ENCODE data around the gene SRRM5.
"Not testable (repeated sequence)": the region's sequence is repeated elsewhere in the genome, so short reads cannot be mapped to it uniquely, and the experiment has no call there.

The SRRM5 gene

DNA sequence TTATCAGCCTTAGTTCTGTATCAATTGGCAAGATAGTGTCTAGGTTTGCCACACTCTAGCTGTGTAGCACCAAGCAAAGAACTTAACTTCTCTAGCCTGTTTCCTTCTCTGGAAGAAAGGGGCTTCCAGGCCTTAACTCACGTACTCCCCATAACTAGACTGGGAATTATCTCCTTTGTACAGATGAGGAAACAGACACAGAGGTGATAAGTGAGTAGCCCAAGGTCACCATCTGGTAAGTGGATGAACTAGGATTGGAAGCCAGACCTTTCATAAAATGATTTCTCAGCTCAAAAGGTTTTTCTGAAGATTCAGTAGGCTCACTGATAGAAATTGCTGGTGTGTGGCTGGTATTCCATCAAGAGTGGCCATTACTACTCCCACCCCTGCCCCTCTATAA lies 4.4 kb downstream of the SRRM5 start:
- DNase-seq (ENCODE audit: low spot score) = no peak

DNA sequence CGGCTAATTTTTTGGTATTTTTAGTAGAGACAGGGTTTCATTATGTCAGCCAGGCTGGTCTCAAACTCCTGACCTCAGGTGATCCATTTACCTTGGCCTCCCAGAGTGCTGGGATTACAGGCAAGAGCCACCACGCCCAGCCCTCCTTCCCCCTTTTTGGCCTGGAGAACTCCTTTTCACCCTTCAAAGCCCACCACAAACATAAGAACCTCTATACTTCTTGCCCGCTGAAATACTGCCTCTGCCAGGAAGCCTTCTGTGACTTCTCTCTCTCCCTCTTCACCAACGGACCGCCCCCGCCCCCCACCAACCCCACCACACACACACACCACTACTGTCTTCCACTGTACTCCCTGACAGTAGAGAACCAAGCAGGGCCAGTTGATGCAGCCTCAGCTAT lies 5.1 kb downstream of the SRRM5 start:
- no peak for DNase-seq (ENCODE audit: low spot score)

DNA sequence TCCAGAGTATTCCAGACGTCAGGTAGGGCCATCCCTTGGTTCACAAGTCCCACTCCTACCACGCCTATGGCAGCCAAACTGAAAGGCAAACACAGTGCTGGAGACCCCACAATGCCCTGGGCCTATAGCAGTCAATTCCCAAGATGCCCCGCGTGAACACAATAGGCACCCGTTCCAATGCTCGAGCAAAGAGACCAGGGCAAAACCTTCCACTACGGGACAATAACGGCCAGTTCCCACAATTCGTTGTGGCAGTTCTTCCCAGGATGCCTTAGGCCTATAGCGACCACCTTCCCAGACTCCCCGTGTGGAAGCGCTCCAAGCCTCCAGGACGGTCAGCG lies 7.0 kb downstream of the SRRM5 start:
- DNase-seq (ENCODE audit: low spot score) = peak; percentile 43

DNA sequence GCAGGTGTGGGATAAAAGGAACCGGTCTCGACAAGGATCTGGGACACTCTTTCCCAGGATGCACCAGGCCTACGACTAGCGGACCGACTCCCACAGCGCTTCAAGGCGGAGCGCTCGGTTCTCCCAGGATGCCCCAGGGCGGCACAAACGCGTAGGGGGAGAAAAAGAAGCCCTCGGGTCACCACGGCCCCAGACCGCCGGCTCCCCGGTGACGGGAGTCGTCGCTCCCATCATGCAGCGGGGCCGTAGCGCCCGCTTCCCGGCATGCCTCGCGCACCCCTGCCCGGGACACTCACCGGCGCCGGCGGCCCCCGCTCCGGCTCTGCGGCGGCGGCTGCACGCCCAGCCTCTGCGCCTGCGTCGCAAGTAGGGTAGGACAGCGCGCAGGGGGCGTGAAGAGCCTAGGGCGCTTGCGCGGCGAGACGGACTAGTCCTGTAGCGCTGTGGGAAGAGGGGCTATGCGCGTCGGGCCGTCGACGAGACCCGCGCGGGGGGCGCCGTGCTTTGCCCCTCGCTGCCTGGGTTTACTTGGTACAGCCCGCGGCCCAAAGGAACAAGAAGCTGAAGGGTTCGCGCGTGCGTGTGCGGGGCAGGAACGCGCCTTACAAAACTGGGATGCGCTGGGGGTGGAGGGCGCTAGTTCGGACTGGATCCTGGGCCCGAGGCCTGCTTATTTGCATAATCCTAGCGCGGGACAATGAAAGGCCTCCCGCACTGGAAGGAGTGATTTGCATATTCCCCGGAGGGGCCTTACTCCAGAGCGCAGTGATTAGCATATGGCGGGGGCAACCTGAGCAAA lies 7.6 kb downstream of the SRRM5 start, which contains the start of gene ZNF428:
TSS of gene ZNF428 (minus strand) at position 368 of the 799 bp plus-strand sequence. CDS start 5,325 bp downstream, outside the sequence.
- peak; percentile 88 for DNase-seq (ENCODE audit: low spot score)

DNA sequence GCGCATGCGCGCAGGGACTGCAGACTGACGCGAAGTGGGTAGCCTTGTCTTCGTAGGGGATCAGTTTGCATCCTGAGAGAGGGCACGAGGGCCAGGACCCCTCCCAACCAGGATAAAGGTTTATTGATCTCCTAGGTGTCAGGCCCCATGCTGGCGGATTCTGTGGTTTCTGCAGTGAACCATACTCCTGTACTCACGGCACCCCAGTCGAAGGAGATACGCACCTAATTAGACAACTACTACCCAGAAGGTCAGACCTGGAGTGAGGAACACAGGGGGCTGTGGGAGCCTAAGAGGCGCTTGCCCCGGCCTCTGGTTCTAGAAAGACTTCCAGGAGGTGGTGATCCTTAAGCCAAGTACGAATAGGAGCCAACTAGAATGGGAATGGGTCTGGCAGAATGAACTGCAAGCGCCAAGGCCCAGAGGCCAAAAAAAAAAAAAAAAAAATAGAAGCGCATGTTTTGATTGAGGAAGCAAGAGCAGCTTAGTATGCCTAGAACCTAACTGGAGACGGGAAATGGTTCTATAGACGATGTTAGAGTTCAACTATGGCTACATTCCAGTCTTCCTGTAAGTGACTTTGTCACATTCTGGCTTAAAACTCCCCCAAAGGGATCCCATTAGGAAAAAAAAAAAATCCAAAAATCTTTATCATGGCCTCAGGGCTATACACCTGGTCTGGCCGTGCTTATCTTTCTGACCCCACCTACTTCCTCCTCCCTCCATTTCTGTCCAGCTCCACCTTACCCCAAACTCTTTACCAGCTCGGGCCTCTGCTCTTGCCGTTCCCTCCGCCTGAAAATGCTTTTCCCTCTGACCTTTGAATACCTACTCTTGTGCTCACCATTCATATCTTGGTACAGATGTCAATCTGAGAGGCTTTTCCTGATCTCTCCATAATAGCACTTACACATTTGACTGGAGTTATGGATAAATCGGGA lies 8.4 kb downstream of the SRRM5 start:
- no peak for DNase-seq (ENCODE audit: low spot score)

DNA sequence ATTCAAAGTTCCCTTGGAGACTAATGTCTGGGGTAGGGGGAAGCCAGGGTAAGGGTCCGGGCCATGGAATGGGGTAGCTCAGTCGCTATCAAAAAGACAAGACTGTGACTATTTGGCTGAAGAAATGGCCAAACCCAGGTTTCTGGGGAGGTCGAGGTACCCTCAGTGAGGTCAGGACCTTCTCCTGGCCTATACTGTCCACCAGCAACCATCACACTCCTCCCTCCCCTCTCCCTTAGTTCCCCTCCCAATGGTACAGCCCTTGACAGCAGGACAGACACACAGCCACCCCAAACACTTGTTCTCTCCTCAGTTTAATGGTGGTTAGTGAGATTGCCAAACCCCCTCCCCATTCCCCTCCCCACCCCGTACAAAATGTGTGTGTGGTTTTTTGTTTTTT lies 10.2 kb downstream of the SRRM5 start:
- DNase-seq (ENCODE audit: low spot score) = no peak

DNA sequence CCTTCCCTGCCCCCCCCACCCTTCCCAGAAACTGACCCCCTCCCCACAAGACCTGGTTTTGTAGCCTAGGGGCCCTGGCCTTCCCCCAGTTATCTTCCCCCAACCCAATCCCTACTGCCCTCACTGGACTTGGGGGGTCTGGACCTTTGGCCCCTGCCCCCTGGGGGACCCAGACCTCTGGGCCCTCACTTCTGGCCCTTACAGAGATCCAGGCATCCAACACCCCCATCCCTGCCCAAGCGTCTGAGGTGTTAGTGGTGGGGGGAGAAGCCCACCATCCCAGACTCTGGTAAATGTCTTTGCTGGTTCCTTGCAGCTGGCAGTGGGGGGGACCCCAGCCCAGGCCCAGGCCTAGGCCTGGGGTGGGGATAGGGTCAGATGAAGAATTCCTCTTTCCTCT lies 11.1 kb downstream of the SRRM5 start:
- DNase-seq (ENCODE audit: low spot score) = no peak

DNA sequence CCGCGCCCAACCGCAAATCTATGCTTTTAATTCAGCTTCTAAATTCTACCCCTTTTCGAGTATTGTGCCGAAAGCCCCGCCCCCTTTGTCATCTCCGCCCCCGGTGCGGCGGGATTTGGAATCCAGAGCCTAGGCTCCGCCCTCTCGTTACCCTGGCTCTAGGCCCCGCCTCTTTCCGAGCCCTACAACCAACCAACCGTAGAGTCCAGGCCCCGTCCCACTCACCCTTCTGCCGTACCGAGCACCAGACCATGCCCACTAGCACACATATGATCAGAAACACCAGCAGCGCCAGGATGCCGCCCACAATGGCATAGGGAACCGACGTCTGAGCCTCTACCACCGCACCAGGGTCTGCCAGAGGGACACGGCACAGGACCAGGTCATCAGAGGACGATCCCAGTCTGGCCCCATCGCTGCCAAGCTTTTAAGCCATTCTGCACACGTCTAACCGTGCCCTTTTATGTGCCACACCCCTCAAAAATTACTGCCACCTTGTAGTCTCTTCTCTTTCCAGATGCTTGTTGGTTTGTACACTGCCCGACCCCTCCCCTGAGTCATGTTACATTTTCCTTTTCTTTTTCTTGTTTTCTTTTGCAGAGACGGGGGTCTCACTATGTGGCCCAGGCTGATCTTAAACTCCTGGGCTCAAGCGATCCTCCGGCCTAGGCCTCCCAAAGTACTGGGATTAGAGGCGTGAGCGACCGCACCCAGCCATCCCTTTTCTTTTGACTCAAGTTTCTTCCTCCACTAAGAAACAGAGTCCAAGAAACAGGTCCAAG lies 12.2 kb downstream of the SRRM5 start:
- no peak for DNase-seq (ENCODE audit: low spot score)

DNA sequence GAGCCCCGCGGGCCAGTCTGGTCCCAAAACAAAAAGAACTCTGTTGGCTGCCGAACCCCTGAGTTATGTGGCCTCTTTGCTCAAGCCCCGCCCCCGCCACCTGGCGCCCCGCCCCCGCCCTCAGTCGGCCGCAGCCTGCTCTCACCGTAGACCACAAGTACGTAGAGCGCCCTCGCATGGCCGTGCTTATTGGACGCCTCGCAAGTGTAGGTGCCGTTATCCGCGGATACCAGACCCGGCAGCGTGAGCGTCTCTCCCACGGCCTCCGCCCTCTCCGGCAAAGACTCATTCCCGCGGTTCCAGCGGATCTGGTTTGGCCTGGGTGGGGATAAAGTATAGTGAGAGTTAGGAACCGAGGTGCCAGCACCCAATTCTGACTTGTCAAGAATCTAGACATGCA lies 13.0 kb downstream of the SRRM5 start:
- DNase-seq (ENCODE audit: low spot score) = no peak

DNA sequence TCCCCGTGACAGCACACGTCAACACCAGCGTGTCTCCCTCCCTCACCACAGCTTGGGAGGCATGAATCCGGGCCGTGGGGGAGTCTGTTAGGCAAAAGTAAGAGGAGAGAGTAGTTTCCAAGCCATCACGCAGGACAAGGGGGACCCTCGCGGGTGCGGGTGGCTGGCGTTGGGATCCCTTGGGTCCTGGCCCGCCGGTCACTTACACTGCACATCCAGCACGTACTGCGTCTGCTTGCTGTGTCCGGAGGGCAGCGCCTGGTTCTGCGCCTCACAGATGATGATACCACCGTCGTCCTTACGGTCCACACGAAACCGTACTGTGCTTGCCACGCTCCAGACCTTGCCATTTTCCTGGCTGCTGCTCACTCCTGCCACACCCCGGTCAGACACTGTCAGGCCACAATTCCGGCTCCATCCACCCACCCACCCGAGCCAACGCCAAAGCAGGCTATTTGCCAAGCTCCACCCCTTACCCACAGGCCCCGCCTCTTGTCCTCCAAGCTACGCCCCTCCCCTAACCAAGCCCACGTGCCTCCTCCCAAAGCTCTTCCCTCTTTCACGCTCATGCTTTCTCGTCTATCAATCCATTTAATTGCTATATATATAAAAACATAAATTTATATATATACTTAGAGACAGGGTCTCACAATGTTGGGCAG lies 14.2 kb downstream of the SRRM5 start:
- DNase-seq (ENCODE audit: low spot score) = no peak

DNA sequence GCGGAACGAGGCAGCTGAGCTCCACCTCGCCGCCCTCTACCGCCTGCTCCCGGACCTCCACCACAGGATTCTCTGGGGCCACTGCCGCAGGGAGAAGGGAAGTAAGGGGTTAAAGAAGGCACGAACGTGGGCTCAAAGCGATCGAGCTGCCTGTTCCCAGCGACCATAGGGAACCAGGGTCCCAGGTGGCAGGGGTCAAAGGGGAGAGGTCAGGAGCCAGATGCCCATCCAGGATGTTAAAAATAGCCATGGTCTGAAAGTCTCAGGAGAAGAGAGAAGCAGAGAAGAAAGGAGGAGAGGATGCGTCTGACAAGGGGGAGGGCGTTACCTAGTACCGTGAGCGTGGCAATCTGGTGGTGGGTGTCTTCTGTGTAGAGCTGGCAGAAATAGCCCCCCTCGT lies 14.9 kb downstream of the SRRM5 start:
- DNase-seq (ENCODE audit: low spot score) = no peak

DNA sequence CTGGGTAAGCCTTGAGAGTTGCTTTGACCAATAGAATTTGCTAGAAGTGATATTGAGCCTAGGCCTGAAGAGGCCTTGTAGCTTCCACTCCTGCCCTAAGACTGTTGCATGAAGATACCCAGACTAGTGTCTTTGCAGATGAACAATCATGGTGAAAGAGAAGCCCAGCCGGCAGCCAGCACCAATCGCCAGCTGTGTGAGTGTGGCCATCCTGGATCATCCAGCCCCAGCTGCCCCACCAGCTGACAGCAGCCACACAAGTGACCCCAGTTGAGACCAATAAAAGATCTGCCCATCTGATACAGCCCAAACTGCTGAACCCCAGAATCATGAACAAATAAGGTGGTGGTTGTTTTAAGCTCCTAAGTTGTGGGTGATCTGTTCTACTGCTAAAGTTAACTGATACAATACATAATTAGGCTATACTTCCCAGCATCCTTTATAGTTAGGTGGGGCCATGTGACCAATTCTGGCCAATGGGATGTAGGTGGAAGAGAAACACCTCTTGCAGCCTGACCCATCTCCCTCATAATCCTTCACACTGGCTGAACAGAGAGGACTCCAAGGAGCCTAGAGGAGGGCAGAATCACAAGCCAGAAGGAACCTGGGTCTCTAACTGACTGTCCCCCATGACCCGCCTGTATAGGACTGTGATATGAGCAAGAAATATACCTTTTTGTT lies 16.9 kb downstream of the SRRM5 start:
- no peak for DNase-seq (ENCODE audit: low spot score)

DNA sequence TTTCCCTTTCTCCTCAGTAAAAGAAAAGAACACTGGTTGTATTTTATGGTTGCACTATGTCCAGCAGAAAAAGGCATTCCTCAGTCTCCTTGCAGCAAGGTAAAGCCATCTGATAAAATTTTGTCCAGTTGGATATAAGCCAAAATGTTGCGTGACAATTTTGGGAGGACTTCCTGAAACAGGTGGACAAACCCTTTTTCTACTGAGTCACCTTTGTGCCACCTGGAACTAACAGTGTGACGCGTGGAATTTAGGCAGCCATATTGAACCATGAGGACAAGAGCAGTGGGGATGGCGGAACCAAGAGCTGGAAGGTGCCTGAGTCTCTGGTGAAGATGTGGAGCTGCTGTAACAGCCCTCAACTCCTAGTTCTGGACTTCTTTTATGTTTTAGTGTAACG lies 19.6 kb downstream of the SRRM5 start:
- no peak for DNase-seq (ENCODE audit: low spot score)

DNA sequence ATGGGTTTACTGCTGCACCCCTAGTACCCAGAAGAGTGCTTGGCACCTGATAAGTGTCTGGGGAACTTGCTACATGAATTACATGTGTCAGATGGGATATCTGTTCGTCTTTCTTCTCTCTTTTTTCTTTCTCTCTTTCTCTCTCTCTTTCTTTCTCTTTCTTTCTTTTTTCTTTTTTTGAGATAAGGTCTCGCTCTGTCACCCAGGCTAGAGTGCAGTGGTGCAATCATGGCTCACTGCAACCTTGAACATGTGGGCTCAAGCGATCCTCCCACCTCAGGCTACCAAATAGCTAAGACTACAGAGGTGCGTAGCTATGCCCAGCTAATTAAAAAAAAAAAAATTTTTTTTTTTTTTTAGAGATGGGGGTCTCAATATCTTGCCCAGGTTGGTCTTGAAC lies 21.6 kb downstream of the SRRM5 start:
- DNase-seq (ENCODE audit: low spot score) = no peak

DNA sequence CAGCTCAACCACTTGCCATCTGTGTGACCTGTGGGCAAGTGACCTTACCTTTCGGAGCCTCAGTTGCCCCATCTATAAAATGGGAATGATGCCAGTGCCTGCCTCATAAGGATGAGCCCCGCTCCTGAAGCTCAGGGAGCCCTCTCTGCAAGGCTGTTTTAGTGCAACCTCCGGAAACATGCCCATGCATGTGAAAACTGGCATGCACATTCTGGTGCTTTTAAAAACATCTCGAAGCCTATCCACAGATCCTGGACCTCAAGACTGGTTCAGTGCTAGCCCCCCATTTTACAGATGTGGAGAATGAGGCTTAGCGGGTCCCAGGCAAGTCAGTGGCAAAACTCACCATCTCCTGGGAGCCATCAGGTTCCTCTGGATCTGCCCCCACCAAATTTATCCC lies 22.2 kb downstream of the SRRM5 start:
- DNase-seq (ENCODE audit: low spot score) = no peak

DNA sequence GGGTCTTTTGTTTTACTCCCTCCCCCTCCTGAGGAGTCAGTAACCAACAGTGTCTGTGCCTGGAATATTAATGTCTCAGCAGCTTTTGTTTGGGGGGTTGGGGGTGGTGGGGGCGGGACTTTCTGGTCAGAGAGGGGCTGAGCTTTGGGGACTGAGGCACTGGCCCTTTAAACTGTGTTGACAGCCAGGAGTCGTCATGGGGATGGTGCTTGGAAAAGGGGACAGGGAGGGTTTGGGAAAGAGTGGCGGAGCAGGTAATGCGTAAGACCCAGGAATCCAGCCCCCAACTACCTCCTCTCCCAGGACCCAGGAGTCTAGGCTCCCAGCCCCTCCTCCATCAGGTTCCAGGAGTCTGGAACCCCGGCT lies 22.6 kb downstream of the SRRM5 start:
- DNase-seq (ENCODE audit: low spot score) = no peak

DNA sequence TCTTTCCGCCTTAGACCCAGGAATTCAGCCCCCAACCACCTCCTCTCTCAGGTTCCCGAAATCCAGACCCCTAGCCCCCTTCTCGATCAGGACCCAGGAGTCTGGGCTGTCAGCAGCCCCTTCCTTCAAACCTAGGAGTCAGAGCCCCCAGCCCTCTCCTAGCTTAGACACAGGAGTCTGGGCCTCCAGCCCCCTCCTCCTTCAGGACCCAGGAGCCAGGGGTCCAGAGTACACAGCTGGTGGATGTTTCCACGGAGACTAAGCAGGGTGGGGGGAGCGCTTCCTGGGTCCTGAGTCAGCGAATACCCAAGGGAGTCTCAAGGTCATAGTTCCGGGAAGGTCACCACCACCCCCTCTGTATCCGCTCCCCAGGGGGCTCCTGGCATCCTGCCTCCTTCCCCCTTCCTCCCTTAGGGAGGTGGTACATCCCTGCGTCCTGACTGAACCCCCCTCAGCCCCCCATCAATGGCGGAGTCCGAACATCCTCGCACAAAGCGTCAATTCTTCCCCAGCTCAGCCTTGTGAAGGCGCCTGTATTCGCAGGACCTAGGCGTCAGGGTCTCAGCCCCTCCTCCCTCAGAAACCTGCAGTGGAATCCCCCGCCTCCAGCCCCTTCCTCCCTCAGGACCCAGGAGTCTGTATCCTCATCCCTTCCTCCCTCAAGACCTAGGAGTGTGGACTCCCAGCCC lies 23.1 kb downstream of the SRRM5 start:
- no peak for DNase-seq (ENCODE audit: low spot score)

DNA sequence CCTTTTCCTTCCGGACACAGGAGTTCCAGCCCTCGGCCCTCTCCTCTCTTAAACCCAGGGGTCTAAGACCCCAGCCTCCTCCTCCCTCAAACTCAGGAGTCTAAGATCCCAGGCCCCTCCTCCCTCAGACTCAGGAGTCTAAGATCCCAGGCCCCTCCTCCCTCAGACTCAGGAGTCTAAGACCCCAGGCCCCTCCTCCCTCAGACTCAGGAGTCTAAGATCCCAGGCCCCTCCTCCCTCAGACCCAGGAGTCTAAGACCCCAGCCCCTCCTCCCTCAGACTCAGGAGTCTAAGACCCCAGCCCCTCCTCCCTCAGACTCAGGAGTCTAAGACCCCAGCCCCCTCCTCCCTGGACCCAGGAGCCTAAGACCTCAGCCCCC lies 23.7 kb downstream of the SRRM5 start:
- DNase-seq (ENCODE audit: low spot score) = not testable (repeated sequence)

DNA sequence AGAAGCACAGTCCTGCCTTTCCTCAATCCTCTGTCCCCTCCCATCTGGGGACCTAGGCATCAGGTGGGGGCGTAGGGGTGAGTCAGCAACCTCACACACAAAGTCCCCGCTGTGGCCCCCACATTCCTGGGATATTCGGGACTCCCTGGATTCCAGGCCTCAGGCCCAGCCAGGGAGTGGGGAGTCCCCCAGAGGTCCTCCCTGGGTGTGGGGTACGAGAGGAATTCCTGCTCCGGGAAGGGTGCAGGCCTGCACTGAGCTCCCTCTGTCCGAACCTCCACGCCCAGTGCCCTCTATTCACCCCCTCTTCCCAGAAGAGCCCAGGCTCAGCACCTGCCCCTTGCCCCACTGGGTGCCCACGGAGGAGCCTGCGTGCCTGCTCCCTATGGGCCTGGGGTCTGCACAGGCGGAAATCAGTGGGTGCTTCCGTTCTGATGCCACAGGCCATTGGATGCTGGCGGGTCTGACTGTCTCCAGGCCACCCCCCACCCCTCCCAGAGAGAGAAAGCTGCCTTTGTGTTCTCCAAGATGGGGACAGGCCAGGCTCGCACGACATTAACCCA lies 24.3 kb downstream of the SRRM5 start:
- no peak for DNase-seq (ENCODE audit: low spot score)

DNA sequence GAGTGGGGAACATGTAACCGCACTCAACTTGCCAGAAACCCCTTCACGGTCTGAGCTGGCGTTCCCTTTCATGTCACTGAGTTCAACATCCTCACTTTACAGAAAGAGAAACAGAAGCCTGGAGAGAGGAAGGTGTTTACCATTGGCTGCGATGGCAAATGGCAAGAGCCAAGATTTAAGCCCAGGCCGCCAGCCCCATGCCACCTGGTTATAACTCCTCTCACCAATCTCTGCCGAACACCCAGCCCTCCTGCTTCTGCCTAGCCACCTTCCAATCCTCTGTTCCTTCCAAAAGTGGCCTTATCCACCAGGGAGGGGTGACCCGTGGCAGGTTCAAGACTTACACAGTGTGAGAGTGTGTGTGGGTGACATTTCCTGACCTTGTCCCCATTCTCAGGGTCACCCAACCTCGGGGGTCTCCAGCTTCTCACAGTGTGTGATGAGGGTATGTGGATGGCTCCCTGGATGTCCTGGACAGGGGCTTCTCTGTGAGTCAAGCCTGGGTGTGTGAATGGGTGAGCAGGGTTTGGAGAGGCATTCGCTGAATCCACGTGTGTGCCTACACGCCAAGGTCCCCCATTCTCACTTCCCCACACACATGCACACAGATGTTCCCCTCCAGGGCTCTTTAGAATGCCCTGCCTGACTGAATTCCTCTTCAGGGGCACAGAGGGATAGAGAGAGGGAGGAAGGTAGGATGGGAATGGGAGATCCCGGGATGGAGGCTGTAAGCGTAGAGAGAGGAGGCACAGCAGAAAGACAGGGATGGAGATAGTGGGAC lies 26.5 kb downstream of the SRRM5 start:
- DNase-seq (ENCODE audit: low spot score) = no peak
